K562 (cell line): Measurements from ENCODE around the gene MEGF9. TPM values are rescaled to one million over a fixed set of nuclear protein-coding genes. Genes with fewer than 3 reads are reported as not detected.
A peak's percentile ranks its signal among the peaks of the same experiment; 100 is the strongest.

Experiments
- ARID4B ChIP-seq: sonication (generic); formaldehyde crosslinking; IDR thresholded peaks from 2 replicates; pipeline ENCODE4 v1.8.0; 2022; ENCODE audit warnings: mild to moderate bottlenecking, missing genetic modification reagents
- BRD9 ChIP-seq: fragments of 450-650 bp; IDR thresholded peaks from 2 replicates; pipeline ENCODE4 v1.6.1; 2018; ENCODE audit warnings: low read depth; ENCODE audit not compliant: partially characterized antibody
- ERF ChIP-seq: fragments of 450-650 bp; formaldehyde crosslinking; IDR thresholded peaks from 2 replicates; pipeline ENCODE4 v1.4.0; 2020; ENCODE audit warnings: mild to moderate bottlenecking, mixed read lengths
- FOXA3 ChIP-seq, 2 experiments: fragments of 450-650 bp in 1 of 2; sonication (generic) in 1 of 2; formaldehyde crosslinking; IDR thresholded peaks in 1 of 2; conservative IDR thresholded peaks in 1 of 2; 2 replicates each; pipeline versions ENCODE4 v1.4.0 to v1.8.0; 2020 to 2022; ENCODE audit warnings: mild to moderate bottlenecking in 2 of 2, missing genetic modification reagents in 1 of 2
- FUS ChIP-seq: fragments of 200-400 bp; formaldehyde crosslinking; optimal IDR thresholded peaks from 2 replicates; pipeline ENCODE3; 2017; ENCODE audit warnings: low read depth, low read length
- GTF2E2 ChIP-seq: fragments of 200-800 bp; sonication (Bioruptor generic); IDR thresholded peaks from 2 replicates; pipeline ENCODE4 v1.6.1; 2016; ENCODE audit warnings: missing genetic modification characterization, missing compliant biosample characterization
- MAFK ChIP-seq: IDR thresholded peaks from 2 replicates; pipeline ENCODE4 v1.6.1; 2011; ENCODE audit warnings: low read length, improper control_type of control experiment
- MBD1 ChIP-seq: fragments of 250-450 bp; sonication (Bioruptor Pico); IDR thresholded peaks from 2 replicates; pipeline ENCODE4 v1.8.0; 2022; ENCODE audit warnings: inconsistent platforms
- MITF ChIP-seq: IDR thresholded peaks from 2 replicates; pipeline ENCODE4 v1.6.1; 2014; ENCODE audit warnings: antibody characterized with exemption
- PML ChIP-seq: IDR thresholded peaks from 2 replicates; pipeline ENCODE4 v1.6.1; 2012; ENCODE audit warnings: low read length, inconsistent platforms
- POLR3A ChIP-seq: IDR thresholded peaks from 2 replicates; pipeline ENCODE4 v1.6.1; 2011; ENCODE audit warnings: borderline replicate concordance, mild to moderate bottlenecking, moderate library complexity; ENCODE audit not compliant: insufficient read length, insufficient read depth; ENCODE audit errors: extremely low read depth
- PYGO2 ChIP-seq: fragments of 450-650 bp; IDR thresholded peaks from 2 replicates; pipeline ENCODE4 v1.6.1; 2016; ENCODE audit warnings: mild to moderate bottlenecking, missing genetic modification characterization, moderate library complexity, missing compliant biosample characterization
- RBM14 ChIP-seq: fragments of 200-400 bp; formaldehyde crosslinking; IDR thresholded peaks from 2 replicates; pipeline ENCODE4 v1.6.1; 2018; ENCODE audit warnings: low read depth, mild to moderate bottlenecking, low read length, moderate library complexity, borderline replicate concordance; ENCODE audit not compliant: insufficient read depth
- ZBED1 ChIP-seq: IDR thresholded peaks from 2 replicates; pipeline ENCODE4 v1.6.1; 2014
- ZFP91 ChIP-seq: sonication (generic); formaldehyde crosslinking; IDR thresholded peaks from 2 replicates; pipeline ENCODE4 v1.8.0; 2022; ENCODE audit warnings: mild to moderate bottlenecking, missing genetic modification reagents
- ZNF121 ChIP-seq: sonication (generic); formaldehyde crosslinking; conservative IDR thresholded peaks from 2 replicates; pipeline ENCODE4 v1.8.0; 2022; ENCODE audit warnings: missing genetic modification reagents
- ZNF174 ChIP-seq: fragments of 250-450 bp; sonication (Bioruptor Pico); IDR thresholded peaks from 2 replicates; pipeline ENCODE4 v1.4.0; 2020; ENCODE audit warnings: mild to moderate bottlenecking
- polyA plus RNA-seq, 8 experiments: library from polyadenylated mRNA; depleted of rRNA in 4 of 8; stranded (reverse) in 5 of 8; unstranded in 3 of 8; fragments of >200 nt; fragmentation: Nextera tagmentation in 2 of 8; fragmentation: Illumina TruSeq in 1 of 8; extraction: Ambion mirVana in 2 of 8; extraction: Trizol in 1 of 8; gene quantifications; 2 replicates each; pipeline versions ENCODE4 v1.2.1 to v1.2.3, GENCODE V29; 2011 to 2014; ENCODE audit warnings: inconsistent platforms in 1 of 8, missing spikeins in 1 of 8
- total RNA-seq, 7 experiments: library from RNA; depleted of rRNA in 6 of 7; stranded (reverse); fragments of >200 nt in 6 of 7; fragmentation: Illumina TruSeq in 2 of 7; extraction: Trizol in 2 of 7; gene quantifications; 2 replicates each; pipeline versions ENCODE4 v1.2.1 to v1.2.3, GENCODE V29; 2011 to 2021; ENCODE audit warnings: low replicate concordance in 1 of 7

MEGF9 gene
- total and polyA plus RNA-seq, 9 of the 15 experiments (the other 6 are each of a cell fraction or from before 2014, with no cell fraction given) = 2.1 to 6.2 (median 3.8) TPM

- TF ChIP-seq ERF = no peak
- TF ChIP-seq PML = peak; percentile 56; the same call in 1 of the 2 replicates
- TF ChIP-seq RBM14 = no peak
- no peak for TF ChIP-seq MBD1 (CRISPR knock-in tag)
- TF ChIP-seq POLR3A = no peak
- TF ChIP-seq GTF2E2 = no peak
- TF ChIP-seq ZFP91 (CRISPR knock-in tag) = no peak
- peak; percentile 78 for TF ChIP-seq ARID4B (CRISPR knock-in tag)
- no peak for TF ChIP-seq MAFK
- no peak for TF ChIP-seq ZNF121 (CRISPR knock-in tag)
- TF ChIP-seq MITF = peak; percentile 12; the same call in 1 of the 2 replicates
- no peak for TF ChIP-seq ZNF174 (CRISPR knock-in tag)
- TF ChIP-seq ZBED1 = no peak
- TF ChIP-seq FOXA3 (CRISPR knock-in tag; conservative IDR thresholded peaks at IDR 0.05 in 1 of 2, IDR thresholded peaks at IDR 0.05 in 1 of 2) = no peak
- no peak for TF ChIP-seq FUS
- TF ChIP-seq BRD9 = no peak
- no peak for TF ChIP-seq PYGO2 (tag)
Observed at GRCh38 chr9:120714088-120714845, at the start of gene MEGF9 (continued).
